Tibial nerve (tissue), 4 donors: ENCODE data around the gene RPL41. TPM values are rescaled to one million over a fixed set of nuclear protein-coding genes. Genes with fewer than 3 reads are reported as not detected.
A peak's percentile ranks its signal among the peaks of the same experiment; 100 is the strongest.

Experiments used
- DNase-seq, 2 donors: peaks; one replicate each; pipeline ENCODE4 v3.0.0-alpha.2; 2019; ENCODE audit warnings: low spot score in 2 of 2
- H3K27ac ChIP-seq, 4 donors: fragments of 200-600 bp; sonication (generic) in 3 of 4; one replicate each; pipeline ENCODE4 v1.5.1; 2017 to 2019; ENCODE audit warnings: mild to moderate bottlenecking in 1 of 4
- H3K27me3 ChIP-seq, 2 donors: fragments of 200-600 bp; sonication (generic) in 1 of 2; one replicate each; pipeline versions ENCODE4 v1.5.1 to v1.6.0; 2017 to 2019
- H3K36me3 ChIP-seq, 3 donors: fragments of 200-600 bp; sonication (generic); one replicate each; pipeline ENCODE4 v1.5.1; 2018 to 2019
- H3K4me1 ChIP-seq, 4 donors: fragments of 200-600 bp; sonication (generic) in 3 of 4; one replicate each; pipeline ENCODE4 v1.5.1; 2017 to 2019
- H3K4me3 ChIP-seq, 4 donors: fragments of 200-600 bp; sonication (generic) in 3 of 4; one replicate each; pipeline ENCODE4 v1.5.1; 2017 to 2019; ENCODE audit warnings: mild to moderate bottlenecking in 1 of 4, moderate library complexity in 1 of 4
- H3K9me3 ChIP-seq, 4 donors: fragments of 200-600 bp; sonication (generic) in 3 of 4; one replicate each; pipeline ENCODE4 v1.5.1; 2017 to 2019
- CTCF ChIP-seq, 5 experiments: fragments of 200-600 bp in 3 of 5; fragments of 450-650 bp in 2 of 5; sonication (generic) in 3 of 5; IDR thresholded peaks; one replicate each; pipeline ENCODE4 v1.5.1; 2016 to 2019; ENCODE audit warnings: antibody characterized with exemption in 5 of 5, mild to moderate bottlenecking in 3 of 5, moderate library complexity in 2 of 5
- EP300 ChIP-seq, 2 donors: sonication (generic); formaldehyde crosslinking; IDR thresholded peaks; one replicate each; pipeline ENCODE4 v1.6.1; 2017; ENCODE audit warnings: antibody characterized with exemption in 2 of 2, mild to moderate bottlenecking in 1 of 2
- POLR2A ChIP-seq, 2 donors: fragments of 450-650 bp; IDR thresholded peaks; one replicate each; pipeline ENCODE4 v1.6.1; 2017; ENCODE audit warnings: antibody characterized with exemption in 2 of 2, mild to moderate bottlenecking in 2 of 2, moderate library complexity in 2 of 2
- WGBS, 2 donors: methylation state at CpG; one replicate each; pipeline ENCODE4 v1.1.5; 2018; 5-methylcytosine and 5-hydroxymethylcytosine counted together
- total RNA-seq, 4 donors: library from RNA; depleted of rRNA; stranded (reverse); fragments of >200 nt; gene quantifications; one replicate each; pipeline ENCODE4 v1.1.0, GENCODE V29; 2016

The RPL41 gene
- total RNA-seq, 4 donors from 2014 or later, result 2,638 to 4,802 (median 2,805) TPM

GRCh38 chr12:56161690-56162351 is 45.4 kb downstream of the RPL41 start:
- DNase-seq, result no peak
- no peaks in the 10 kb centered on the region for H3K27me3 ChIP-seq
- peak overlapping the region in 1 of 4 donors; percentile 84 for H3K4me3 ChIP-seq
- peak overlapping the region in 3 of 4 donors; percentile 96 to 98 (median 97) for H3K27ac ChIP-seq
- no peak for TF ChIP-seq POLR2A (IDR thresholded peaks at IDR 0.05)
- no peak for TF ChIP-seq CTCF (IDR thresholded peaks at IDR 0.05)
- no peak for TF ChIP-seq EP300 (IDR thresholded peaks at IDR 0.05)
- 70 to 72% methylated on average over 10 of the region's 10 CpGs for WGBS, 2 donors
- peaks cover 0 to 75% (median 29%) of the 10 kb centered on the region in 3 donors for H3K36me3 ChIP-seq
- no peaks in the 10 kb centered on the region for H3K9me3 ChIP-seq
- peaks cover 0 to 39% (median 31%) of the 10 kb centered on the region in 4 donors for H3K4me1 ChIP-seq

- peak overlapping the region in 2 of 4 donors; percentile 27 to 30 for H3K27ac ChIP-seq
- 48 to 49% methylated on average over 11 of the region's 11 CpGs for WGBS, 2 donors
- peaks cover 0 to 32% (median 28%) of the 10 kb centered on the region in 4 donors for H3K4me1 ChIP-seq
These were observed 46.2 kb downstream of the RPL41 start for GRCh38 chr12:56162468-56163290.

GRCh38 chr12:56163533-56164344 is 47.3 kb downstream of the RPL41 start:
- WGBS, 2 donors, result 61 to 65% methylated on average over 11 of the region's 11 CpGs
- H3K27me3 ChIP-seq, result no peaks in the 10 kb centered on the region
- H3K4me3 ChIP-seq, result no peak overlapping the region
- peak overlapping the region in 1 of 4 donors; percentile 27 for H3K27ac ChIP-seq
- H3K36me3 ChIP-seq, result peaks cover 0 to 94% (median 38%) of the 10 kb centered on the region in 3 donors
- TF ChIP-seq CTCF (IDR thresholded peaks at IDR 0.05) (no peak), POLR2A (IDR thresholded peaks at IDR 0.05) (no peak), EP300 (IDR thresholded peaks at IDR 0.05) (no peak)
- DNase-seq, result no peak
- H3K9me3 ChIP-seq, result no peaks in the 10 kb centered on the region
- peaks cover 0 to 32% (median 28%) of the 10 kb centered on the region in 4 donors for H3K4me1 ChIP-seq

More at GRCh38 chr12:56162468-56163290, 46.2 kb downstream of the RPL41 start:
- TF ChIP-seq EP300 (IDR thresholded peaks at IDR 0.05) (peak in 1 of 2 donors; percentile 43), CTCF (IDR thresholded peaks at IDR 0.05) (no peak)
- Histone ChIP-seq H3K27me3 (no peaks in the 10 kb centered on the region), H3K4me3 (no peak overlapping the region), H3K9me3 (no peaks in the 10 kb centered on the region), H3K36me3 (peaks cover 0 to 83% (median 36%) of the 10 kb centered on the region in 3 donors)
- no peak for DNase-seq

- no peak for DNase-seq
- no peaks in the 10 kb centered on the region for H3K9me3 ChIP-seq
- WGBS, 2 donors, result 85 to 89% methylated on average over 17 of the region's 17 CpGs
- H3K4me3 ChIP-seq, result no peak overlapping the region
- no peak for TF ChIP-seq CTCF (IDR thresholded peaks at IDR 0.05)
- TF ChIP-seq POLR2A (IDR thresholded peaks at IDR 0.05), result no peak
- TF ChIP-seq EP300 (IDR thresholded peaks at IDR 0.05), result no peak
- H3K27ac ChIP-seq, result no peak overlapping the region
- peaks cover 0 to 31% (median 25%) of the 10 kb centered on the region in 4 donors for H3K4me1 ChIP-seq
- peaks cover 0 to 100% (median 38%) of the 10 kb centered on the region in 3 donors for H3K36me3 ChIP-seq
- H3K27me3 ChIP-seq, result no peaks in the 10 kb centered on the region
These were observed 47.9 kb downstream of the RPL41 start for GRCh38 chr12:56164345-56164729.
